IMR-90 (cell line): ENCODE data around the gene CXCL8. TPM values are rescaled to one million over a fixed set of nuclear protein-coding genes. Genes with fewer than 3 reads are reported as not detected.

Source experiments
- ATAC-seq: fragments of 200-7000 bp; cut with Tn5 transposase; 2 replicates; pipeline ENCODE4 v1.9.1; 2020; ENCODE audit warnings: low read depth, mild to moderate bottlenecking, moderate library complexity
- BruUV-seq: library from RNA; stranded (reverse); fragments of 400-500 nt; replicated peaks from 2 replicates; lab custom pipeline; 2021; lab: Mats Ljungman, UMichigan
- CTCF ChIA-PET: fragments of 300-600 bp; formaldehyde crosslinking; extraction: SDS; loops from one replicate; lab custom pipeline; 2021; ENCODE audit warnings: antibody characterized with exemption; lab: Yijun Ruan, JAX
- POLR2A ChIA-PET: fragments of 300-600 bp; sonication (Branson Sonifier 250); formaldehyde crosslinking; loops from one replicate; lab custom pipeline; 2022; ENCODE audit warnings: antibody characterized with exemption; ENCODE audit not compliant: unreplicated experiment; lab: Charles Lee
- DNase-seq: peaks from one replicate; pipeline ENCODE4 v3.0.0; 2013
- H2AFZ ChIP-seq: replicated peaks from 2 replicates; pipeline ENCODE3; 2013; ENCODE audit warnings: low read length, mild to moderate bottlenecking; ENCODE audit not compliant: poor library complexity
- H2AK5ac ChIP-seq: 2 replicates; pipeline ENCODE4 v1.6.1; 2013; ENCODE audit warnings: low read depth, low read length, inconsistent platforms
- H2AK9ac ChIP-seq: replicated peaks from 2 replicates; pipeline ENCODE3; 2013; ENCODE audit warnings: mild to moderate bottlenecking, low read depth, low read length, moderate library complexity; ENCODE audit not compliant: poor library complexity
- H2BK120ac ChIP-seq: 2 replicates; pipeline ENCODE4 v1.6.1; 2013; ENCODE audit warnings: low read depth, low read length, inconsistent platforms
- H2BK15ac ChIP-seq: 3 replicates; pipeline ENCODE4 v1.6.1; 2013; ENCODE audit warnings: low read depth, low read length, inconsistent platforms
- H2BK20ac ChIP-seq: 2 replicates; pipeline ENCODE4 v1.6.1; 2013; ENCODE audit warnings: low read depth, mild to moderate bottlenecking, inconsistent platforms, low read length, moderate library complexity
- H2BK5ac ChIP-seq: 2 replicates; pipeline ENCODE4 v1.6.1; 2013; ENCODE audit warnings: mild to moderate bottlenecking, low read depth, low read length, inconsistent platforms; ENCODE audit not compliant: poor library complexity, severe bottlenecking
- H3K14ac ChIP-seq: replicated peaks from 2 replicates; pipeline ENCODE4 v1.6.1; 2013; ENCODE audit warnings: low read depth, low read length, inconsistent platforms
- H3K18ac ChIP-seq: 2 replicates; pipeline ENCODE4 v1.6.1; 2013; ENCODE audit warnings: low read depth, low read length, control low read depth
- H3K23ac ChIP-seq: 2 replicates; pipeline ENCODE4 v1.6.1; 2013; ENCODE audit warnings: low read depth, low read length, inconsistent platforms
- H3K27ac ChIP-seq: 2 replicates; pipeline ENCODE4 v1.5.1; 2013; ENCODE audit warnings: mild to moderate bottlenecking, control low read depth, low read length; ENCODE audit not compliant: insufficient read depth
- H3K27me3 ChIP-seq: 2 replicates; pipeline ENCODE4 v1.6.1; 2013; ENCODE audit warnings: low read length; ENCODE audit not compliant: control insufficient read depth, insufficient read depth
- H3K36me3 ChIP-seq: 2 replicates; pipeline ENCODE4 v1.6.1; 2013; ENCODE audit warnings: low read length, mixed read lengths; ENCODE audit not compliant: control insufficient read depth, insufficient read depth
- H3K4ac ChIP-seq: 2 replicates; pipeline ENCODE4 v1.6.1; 2013; ENCODE audit warnings: low read depth, low read length, inconsistent platforms
- H3K4me1 ChIP-seq: 2 replicates; pipeline ENCODE4 v1.6.1; 2013; ENCODE audit warnings: low read length, mixed read lengths; ENCODE audit not compliant: control insufficient read depth, insufficient read depth
- H3K4me2 ChIP-seq: 2 replicates; pipeline ENCODE4 v1.6.1; 2013; ENCODE audit warnings: low read depth, mild to moderate bottlenecking, control low read depth, low read length, moderate library complexity
- H3K4me3 ChIP-seq: 2 replicates; pipeline ENCODE4 v1.5.1; 2013; ENCODE audit warnings: low read depth, mild to moderate bottlenecking, control low read depth, low read length, moderate library complexity; ENCODE audit not compliant: insufficient read depth
- H3K56ac ChIP-seq: 2 replicates; pipeline ENCODE4 v1.6.1; 2013; ENCODE audit warnings: low read length, inconsistent platforms; ENCODE audit not compliant: insufficient read depth; ENCODE audit errors: extremely low read depth
- H3K79me1 ChIP-seq, 2 experiments: 2 replicates each; pipeline ENCODE4 v1.6.1; 2013; ENCODE audit warnings: low read length in 2 of 2, inconsistent platforms in 1 of 2, low read depth in 1 of 2
- H3K9ac ChIP-seq: 2 replicates; pipeline ENCODE4 v1.6.1; 2013; ENCODE audit warnings: low read depth, low read length, control low read depth
- H3K9me1 ChIP-seq: 2 replicates; pipeline ENCODE4 v1.6.1; 2013; ENCODE audit warnings: low read length, inconsistent platforms; ENCODE audit not compliant: insufficient read depth
- H3K9me3 ChIP-seq: 2 replicates; pipeline ENCODE4 v1.6.1; 2013; ENCODE audit warnings: low read length; ENCODE audit not compliant: control insufficient read depth, insufficient read depth
- H4K20me1 ChIP-seq: 2 replicates; pipeline ENCODE4 v1.6.1; 2013; ENCODE audit warnings: low read length, inconsistent platforms; ENCODE audit not compliant: insufficient read depth
- H4K5ac ChIP-seq: 2 replicates; pipeline ENCODE4 v1.6.1; 2013; ENCODE audit warnings: mild to moderate bottlenecking, low read depth, low read length, control low read depth
- H4K8ac ChIP-seq, 2 experiments: 2 replicates each; pipeline ENCODE4 v1.6.1; 2013; ENCODE audit warnings: low read depth in 2 of 2, low read length in 2 of 2, control low read depth in 1 of 2, inconsistent platforms in 1 of 2
- H4K91ac ChIP-seq: 2 replicates; pipeline ENCODE4 v1.6.1; 2013; ENCODE audit warnings: low read depth, low read length, inconsistent platforms; ENCODE audit not compliant: insufficient read depth
- BHLHE40 ChIP-seq: fragments of 150-350 bp; IDR thresholded peaks from 2 replicates; pipeline ENCODE4 v1.6.1; 2016; ENCODE audit warnings: mild to moderate bottlenecking, low read depth, low read length
- CHD1 ChIP-seq: IDR thresholded peaks from 2 replicates; pipeline ENCODE4 v1.6.1; 2012; ENCODE audit warnings: low read depth, low read length, improper control_type of control experiment
- FOS ChIP-seq: fragments of 150-350 bp; IDR thresholded peaks from 2 replicates; pipeline ENCODE4 v1.6.1; 2016; ENCODE audit warnings: low read depth, low read length
- MXI1 ChIP-seq: IDR thresholded peaks from 2 replicates; pipeline ENCODE4 v1.6.1; 2012; ENCODE audit warnings: low read depth, mild to moderate bottlenecking, low read length, moderate library complexity, borderline replicate concordance
- POLR2A ChIP-seq: IDR thresholded peaks from 2 replicates; pipeline ENCODE4 v1.6.1; 2012; ENCODE audit warnings: mild to moderate bottlenecking, low read depth, low read length
- RAD21 ChIP-seq: IDR thresholded peaks from 2 replicates; pipeline ENCODE4 v1.6.1; 2012; ENCODE audit warnings: low read length, improper control_type of control experiment
- RFX5 ChIP-seq: IDR thresholded peaks from 2 replicates; pipeline ENCODE4 v1.8.0; 2012; ENCODE audit warnings: low read depth, mild to moderate bottlenecking, low read length, moderate library complexity
- WGBS, 2 experiments: methylation state at CpG; one replicate each; pipeline versions ENCODE4 v1.1.5 to v1.1.7; 2013; ENCODE audit warnings: missing lambda C conversion rate in 2 of 2; ENCODE audit not compliant: insufficient read length in 1 of 2; ENCODE audit errors: extremely low coverage in 2 of 2; 5-methylcytosine and 5-hydroxymethylcytosine counted together
- dilution Hi-C: fragments of 300-500 bp; cut with HindIII; formaldehyde crosslinking; loops from one replicate; pipeline ENCODE4 v1.14.3; 2018; ENCODE audit warnings: low sequenced_read_pairs; ENCODE audit not compliant: unreplicated experiment
- in situ Hi-C: fragments of 300-500 bp; cut with MboI; formaldehyde crosslinking; loops from 3 replicates; pipeline ENCODE4 v1.14.3; 2019; ENCODE audit warnings: low sequenced_read_pairs, inconsistent platforms, mixed read lengths
- intact Hi-C: fragments of 100-400 bp; cut with micrococcal nuclease; formaldehyde crosslinking; loops from 2 replicates; pipeline ENCODE4 v1.10.0; 2022
- polyA plus RNA-seq, 3 experiments: library from polyadenylated mRNA; depleted of rRNA; stranded (reverse); fragments of >200 nt; gene quantifications; 2 replicates each; pipeline ENCODE4 v1.2.3, GENCODE V29; 2012; ENCODE audit warnings: low replicate concordance in 1 of 3
- total RNA-seq: library from RNA; depleted of rRNA; stranded (reverse); fragments of >200 nt; gene quantifications from 2 replicates; pipeline ENCODE4 v1.2.3, GENCODE V29; 2012
- TF ChIP-seq, protein P1 (sequence below): fragments of 150-350 bp; IDR thresholded peaks from 2 replicates; pipeline ENCODE4 v1.6.1; 2016; ENCODE audit warnings: low read depth, mild to moderate bottlenecking, low read length, moderate library complexity, borderline replicate concordance
- TF ChIP-seq, protein P2 (sequence below): conservative IDR thresholded peaks from 2 replicates; pipeline ENCODE4 v1.5.1; 2012; ENCODE audit warnings: mild to moderate bottlenecking, low read depth, low read length, improper control_type of control experiment

The CXCL8 gene
- total and polyA plus RNA-seq, 2 of the 4 experiments (the other 2 are of a cell fraction), result 2.2 to 2.7 TPM

DNA sequence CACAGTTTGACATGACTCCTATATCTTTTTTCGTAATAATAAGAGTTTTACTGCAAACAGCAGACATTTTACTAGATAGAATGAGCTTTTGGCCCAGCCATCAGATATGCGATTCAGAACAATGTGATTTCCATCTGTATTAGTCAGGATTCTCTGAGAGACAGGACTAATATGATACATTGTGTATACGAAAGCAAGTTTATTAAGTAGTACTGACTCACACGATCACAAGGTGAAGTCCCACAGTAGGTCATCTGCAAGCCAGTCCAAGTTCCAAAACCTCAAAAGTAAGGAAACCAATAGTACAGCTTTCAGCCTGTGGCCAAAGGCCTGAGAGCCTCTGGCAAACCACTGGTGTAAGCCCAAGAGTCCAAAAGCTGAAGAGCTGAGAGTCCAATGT is 24.1 kb downstream of the CXCL8 start:
- POLR2A ChIA-PET, result no interaction called here
- in situ Hi-C loops, result no loop called here
- ATAC-seq, result no peak

More for the DNA sequence above, 24.1 kb downstream of the CXCL8 start:
- Histone ChIP-seq H4K91ac (no peak overlapping the region), H2BK15ac (peak overlapping the region; percentile 39; the same call in 1 of the 3 replicates), H2BK120ac (no peak overlapping the region), H2BK5ac (no peak overlapping the region), H3K9me3 (no peaks in the 10 kb centered on the region), H3K4me2 (no peak overlapping the region), H3K9ac (no peak overlapping the region), H3K4me3 (no peak overlapping the region), H3K9me1 (no peaks in the 10 kb centered on the region), H3K23ac (no peak overlapping the region), H3K27me3 (no peaks in the 10 kb centered on the region), H3K14ac (no peak overlapping the region), H3K36me3 (no peaks in the 10 kb centered on the region), H2AFZ (no peak overlapping the region), H3K79me1 (no peaks in the 10 kb centered on the region), H3K4ac (no peak overlapping the region), H3K4me1 (no peaks in the 10 kb centered on the region), H3K27ac (no peak overlapping the region), H2BK20ac (no peak overlapping the region), H4K8ac (no peak overlapping the region), H3K56ac (no peak overlapping the region), H4K20me1 (no peaks in the 10 kb centered on the region), H2AK9ac (no peak overlapping the region), H4K5ac (no peak overlapping the region), H3K18ac (no peak overlapping the region), H2AK5ac (no peak overlapping the region)
- TF ChIP-seq, protein P1, sequence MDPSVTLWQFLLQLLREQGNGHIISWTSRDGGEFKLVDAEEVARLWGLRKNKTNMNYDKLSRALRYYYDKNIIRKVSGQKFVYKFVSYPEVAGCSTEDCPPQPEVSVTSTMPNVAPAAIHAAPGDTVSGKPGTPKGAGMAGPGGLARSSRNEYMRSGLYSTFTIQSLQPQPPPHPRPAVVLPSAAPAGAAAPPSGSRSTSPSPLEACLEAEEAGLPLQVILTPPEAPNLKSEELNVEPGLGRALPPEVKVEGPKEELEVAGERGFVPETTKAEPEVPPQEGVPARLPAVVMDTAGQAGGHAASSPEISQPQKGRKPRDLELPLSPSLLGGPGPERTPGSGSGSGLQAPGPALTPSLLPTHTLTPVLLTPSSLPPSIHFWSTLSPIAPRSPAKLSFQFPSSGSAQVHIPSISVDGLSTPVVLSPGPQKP, result no peak
- no peak for TF ChIP-seq RAD21
- TF ChIP-seq RFX5, result no peak
- no peak for TF ChIP-seq MXI1
- no peak for TF ChIP-seq BHLHE40
- no peak for TF ChIP-seq CHD1
- TF ChIP-seq POLR2A, result no peak
- no peak for TF ChIP-seq FOS
- TF ChIP-seq, protein P2, sequence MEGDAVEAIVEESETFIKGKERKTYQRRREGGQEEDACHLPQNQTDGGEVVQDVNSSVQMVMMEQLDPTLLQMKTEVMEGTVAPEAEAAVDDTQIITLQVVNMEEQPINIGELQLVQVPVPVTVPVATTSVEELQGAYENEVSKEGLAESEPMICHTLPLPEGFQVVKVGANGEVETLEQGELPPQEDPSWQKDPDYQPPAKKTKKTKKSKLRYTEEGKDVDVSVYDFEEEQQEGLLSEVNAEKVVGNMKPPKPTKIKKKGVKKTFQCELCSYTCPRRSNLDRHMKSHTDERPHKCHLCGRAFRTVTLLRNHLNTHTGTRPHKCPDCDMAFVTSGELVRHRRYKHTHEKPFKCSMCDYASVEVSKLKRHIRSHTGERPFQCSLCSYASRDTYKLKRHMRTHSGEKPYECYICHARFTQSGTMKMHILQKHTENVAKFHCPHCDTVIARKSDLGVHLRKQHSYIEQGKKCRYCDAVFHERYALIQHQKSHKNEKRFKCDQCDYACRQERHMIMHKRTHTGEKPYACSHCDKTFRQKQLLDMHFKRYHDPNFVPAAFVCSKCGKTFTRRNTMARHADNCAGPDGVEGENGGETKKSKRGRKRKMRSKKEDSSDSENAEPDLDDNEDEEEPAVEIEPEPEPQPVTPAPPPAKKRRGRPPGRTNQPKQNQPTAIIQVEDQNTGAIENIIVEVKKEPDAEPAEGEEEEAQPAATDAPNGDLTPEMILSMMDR, result no peak
- intact Hi-C loops (no loop called here), dilution Hi-C loops (no loop called here)
- no TSS peak for BruUV-seq
- WGBS, 2 experiments, result 100% methylated on average over 1 of the region's 4 CpGs; no CpG with 5 or more reads in 1 of the 2 experiments
- CTCF ChIA-PET, result no interaction called here
- DNase-seq, result peak; percentile 67
